Thyroid gland (tissue), 4 donors: Measurements from ENCODE around the gene SEC61B.

ENCODE experiments used
- POLR2A ChIP-seq, 2 donors: fragments of 450-650 bp; IDR thresholded peaks; one replicate each; pipeline ENCODE4 v1.6.1; 2017; ENCODE audit warnings: antibody characterized with exemption in 2 of 2, mild to moderate bottlenecking in 2 of 2, moderate library complexity in 1 of 2
- TF ChIP-seq, protein P1 (sequence below), 6 experiments: fragments of 200-600 bp in 3 of 6; fragments of 450-650 bp in 3 of 6; sonication (generic) in 3 of 6; IDR thresholded peaks; one replicate each; pipeline ENCODE4 v1.5.1; 2016 to 2019; ENCODE audit warnings: antibody characterized with exemption in 6 of 6, mild to moderate bottlenecking in 2 of 6, inconsistent platforms in 1 of 6, moderate library complexity in 1 of 6

DNA sequence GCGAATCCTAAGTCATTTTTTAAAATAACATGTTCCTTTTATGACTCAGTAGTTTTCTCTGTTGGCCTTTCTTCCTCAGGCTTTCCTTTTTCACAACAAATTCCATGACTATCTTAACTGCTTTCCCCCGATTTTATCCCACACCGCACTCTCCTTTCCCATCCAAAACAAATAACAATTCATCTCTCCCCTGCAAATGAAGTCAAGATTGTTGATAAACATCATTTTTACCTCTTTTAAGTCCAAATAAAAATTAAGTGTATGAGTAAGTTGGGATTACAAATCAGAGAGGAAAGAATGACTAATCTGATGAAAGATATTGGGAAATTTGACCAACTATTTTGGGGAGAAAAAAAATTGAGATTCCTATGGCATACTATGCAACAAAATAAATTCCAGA is 47.3 kb downstream of the SEC61B start:
- TF ChIP-seq, protein P1, sequence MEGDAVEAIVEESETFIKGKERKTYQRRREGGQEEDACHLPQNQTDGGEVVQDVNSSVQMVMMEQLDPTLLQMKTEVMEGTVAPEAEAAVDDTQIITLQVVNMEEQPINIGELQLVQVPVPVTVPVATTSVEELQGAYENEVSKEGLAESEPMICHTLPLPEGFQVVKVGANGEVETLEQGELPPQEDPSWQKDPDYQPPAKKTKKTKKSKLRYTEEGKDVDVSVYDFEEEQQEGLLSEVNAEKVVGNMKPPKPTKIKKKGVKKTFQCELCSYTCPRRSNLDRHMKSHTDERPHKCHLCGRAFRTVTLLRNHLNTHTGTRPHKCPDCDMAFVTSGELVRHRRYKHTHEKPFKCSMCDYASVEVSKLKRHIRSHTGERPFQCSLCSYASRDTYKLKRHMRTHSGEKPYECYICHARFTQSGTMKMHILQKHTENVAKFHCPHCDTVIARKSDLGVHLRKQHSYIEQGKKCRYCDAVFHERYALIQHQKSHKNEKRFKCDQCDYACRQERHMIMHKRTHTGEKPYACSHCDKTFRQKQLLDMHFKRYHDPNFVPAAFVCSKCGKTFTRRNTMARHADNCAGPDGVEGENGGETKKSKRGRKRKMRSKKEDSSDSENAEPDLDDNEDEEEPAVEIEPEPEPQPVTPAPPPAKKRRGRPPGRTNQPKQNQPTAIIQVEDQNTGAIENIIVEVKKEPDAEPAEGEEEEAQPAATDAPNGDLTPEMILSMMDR (IDR thresholded peaks at IDR 0.05) = no peak
- no peak for TF ChIP-seq POLR2A (IDR thresholded peaks at IDR 0.05)
